HCT116 (cell line): Measurements from ENCODE around the gene MATK. TPM values are rescaled to one million over a fixed set of nuclear protein-coding genes. Genes with fewer than 3 reads are reported as not detected.

Experiments used
- ATAC-seq: fragments of 200-7000 bp; cut with Tn5 transposase; 2 replicates; pipeline ENCODE4 v1.9.1; 2020; ENCODE audit warnings: mild to moderate bottlenecking, moderate library complexity
- BruUV-seq: library from RNA; stranded (reverse); fragments of 400-500 nt; replicated peaks from 2 replicates; lab custom pipeline; 2021; lab: Mats Ljungman, UMichigan
- CTCF ChIA-PET: fragments of 300-600 bp; sonication (Branson Sonifier 250); formaldehyde crosslinking; loops from one replicate; lab custom pipeline; 2021; ENCODE audit warnings: antibody characterized with exemption; lab: Charles Lee
- POLR2A ChIA-PET: fragments of 300-600, 350-600 bp; sonication (Branson Sonifier 250); formaldehyde crosslinking; loops from one replicate; lab custom pipeline; 2021; ENCODE audit warnings: antibody characterized with exemption; lab: Charles Lee
- RAD21 ChIA-PET, 2 experiments: fragments of 300-600 bp; sonication (Branson Sonifier 250); formaldehyde crosslinking; loops; one replicate each; lab custom pipeline; 2023; ENCODE audit warnings: low total read pairs in 2 of 2; ENCODE audit not compliant: uncharacterized antibody in 2 of 2, unreplicated experiment in 2 of 2, low non-redundant PET in 1 of 2; lab: Charles Lee
- DNase-seq: peaks from one replicate; pipeline ENCODE4 v3.0.0-alpha.2; 2010; ENCODE audit warnings: low read depth, low spot score
- H2AFZ ChIP-seq: fragments of 200-600 bp; shearing (Covaris generic), sonication (generic); 2 replicates; pipeline ENCODE4 v1.6.1; 2017; ENCODE audit warnings: low read depth, mixed run types, mixed read lengths, antibody characterized with exemption, low read length; ENCODE audit not compliant: poor library complexity, severe bottlenecking
- H3K27ac ChIP-seq: 2 replicates; pipeline ENCODE4 v1.5.1; 2012; ENCODE audit warnings: low read depth, low read length
- H3K27me3 ChIP-seq: fragments of 200-600 bp; sonication (generic); 2 replicates; pipeline ENCODE4 v1.6.1; 2016; ENCODE audit warnings: mixed run types, low read length, mixed read lengths; ENCODE audit not compliant: insufficient read depth
- H3K36me3 ChIP-seq, 2 experiments: fragments of 200-500 bp in 1 of 2; fragments of 200-600 bp in 1 of 2; sonication (Bioruptor generic) in 1 of 2; sonication (generic) in 1 of 2; 2 replicates each; pipeline versions ENCODE4 v1.5.1 to v1.6.1; 2014 to 2016; ENCODE audit warnings: low read length in 2 of 2, inconsistent platforms in 1 of 2, mixed read lengths in 1 of 2, mixed run types in 1 of 2; ENCODE audit not compliant: insufficient read depth in 2 of 2, control insufficient read depth in 1 of 2
- H3K4me1 ChIP-seq, 2 experiments: fragments of 200-600 bp in 1 of 2; sonication (generic) in 1 of 2; 2 replicates each; pipeline versions ENCODE4 v1.5.1 to v1.6.1; 2012 to 2017; ENCODE audit warnings: low read length in 2 of 2, inconsistent platforms in 1 of 2, mild to moderate bottlenecking in 1 of 2, mixed read lengths in 1 of 2, mixed run types in 1 of 2, moderate library complexity in 1 of 2; ENCODE audit not compliant: insufficient read depth in 2 of 2, control insufficient read depth in 1 of 2
- H3K4me2 ChIP-seq: fragments of 200-600 bp; sonication (generic); 2 replicates; pipeline ENCODE4 v1.6.1; 2017; ENCODE audit warnings: mixed run types, low read length, mixed read lengths
- H3K4me3 ChIP-seq, 2 experiments: fragments of 200-600 bp in 1 of 2; sonication (generic) in 1 of 2; replicated peaks in 1 of 2; 2 replicates each; pipeline ENCODE4 v1.5.1; 2011 to 2016; ENCODE audit warnings: low read length in 2 of 2, control low read depth in 1 of 2, low read depth in 1 of 2, mild to moderate bottlenecking in 1 of 2, mixed read lengths in 1 of 2, mixed run types in 1 of 2
- H3K79me2 ChIP-seq: fragments of 200-600 bp; sonication (generic); 2 replicates; pipeline ENCODE4 v1.6.1; 2017; ENCODE audit warnings: mild to moderate bottlenecking, mixed run types, low read length, moderate library complexity, mixed read lengths; ENCODE audit not compliant: insufficient read depth
- H3K9ac ChIP-seq: fragments of 200-600 bp; sonication (generic); 2 replicates; pipeline ENCODE4 v1.6.1; 2016; ENCODE audit warnings: low read length, mixed read lengths
- H3K9me2 ChIP-seq: fragments of 200-600 bp; sonication (generic), shearing (Covaris generic); 2 replicates; pipeline ENCODE4 v1.6.1; 2017; ENCODE audit warnings: mixed run types, mild to moderate bottlenecking, moderate library complexity; ENCODE audit not compliant: insufficient read depth
- H3K9me3 ChIP-seq, 2 experiments: fragments of 200-500 bp in 1 of 2; fragments of 200-600 bp in 1 of 2; sonication (Bioruptor generic) in 1 of 2; sonication (generic) in 1 of 2; 2 replicates each; pipeline ENCODE4 v1.6.1; 2014 to 2017; ENCODE audit warnings: low read length in 2 of 2, mixed read lengths in 2 of 2, inconsistent platforms in 1 of 2, low read depth in 1 of 2, mild to moderate bottlenecking in 1 of 2, mixed run types in 1 of 2, moderate library complexity in 1 of 2; ENCODE audit not compliant: control insufficient read depth in 1 of 2, insufficient read depth in 1 of 2
- H4K20me1 ChIP-seq: fragments of 200-600 bp; sonication (generic), shearing (Covaris generic); 2 replicates; pipeline ENCODE4 v1.6.1; 2017; ENCODE audit warnings: mixed run types, mild to moderate bottlenecking, moderate library complexity; ENCODE audit not compliant: insufficient read depth
- CEBPB ChIP-seq: IDR thresholded peaks from 2 replicates; pipeline ENCODE4 v1.6.1; 2012; ENCODE audit warnings: low read depth
- EGR1 ChIP-seq: IDR thresholded peaks from 2 replicates; pipeline ENCODE4 v1.6.1; 2012; ENCODE audit warnings: low read depth
- ELF1 ChIP-seq: IDR thresholded peaks from 2 replicates; pipeline ENCODE4 v1.6.1; 2012; ENCODE audit warnings: low read depth, borderline replicate concordance
- EZH2 ChIP-seq: fragments of 200-600 bp; sonication (generic); IDR thresholded peaks from 2 replicates; pipeline ENCODE4 v1.6.1; 2017; ENCODE audit warnings: antibody characterized with exemption, mixed run types
- EZH2phosphoT487 ChIP-seq: fragments of 200-600 bp; IDR thresholded peaks from 2 replicates; pipeline ENCODE4 v1.6.1; 2018; ENCODE audit warnings: antibody characterized with exemption, borderline replicate concordance
- FOSL1 ChIP-seq: IDR thresholded peaks from 2 replicates; pipeline ENCODE4 v1.6.1; 2012; ENCODE audit warnings: low read depth
- JUND ChIP-seq: IDR thresholded peaks from 2 replicates; pipeline ENCODE4 v1.6.1; 2012
- POLR2A ChIP-seq: IDR thresholded peaks from 2 replicates; pipeline ENCODE4 v1.7.0; 2011; ENCODE audit warnings: borderline replicate concordance; ENCODE audit not compliant: insufficient read depth, insufficient read length; ENCODE audit errors: extremely low read depth
- POLR2AphosphoS5 ChIP-seq: IDR thresholded peaks from 2 replicates; pipeline ENCODE4 v1.6.1; 2011; ENCODE audit warnings: mild to moderate bottlenecking, low read depth, low read length, moderate library complexity
- RAD21 ChIP-seq: IDR thresholded peaks from 2 replicates; pipeline ENCODE4 v1.6.1; 2012; ENCODE audit warnings: low read depth, mild to moderate bottlenecking
- SIN3A ChIP-seq: IDR thresholded peaks from 2 replicates; pipeline ENCODE4 v1.6.1; 2012; ENCODE audit warnings: low read depth
- SP1 ChIP-seq: IDR thresholded peaks from 2 replicates; pipeline ENCODE4 v1.6.1; 2012; ENCODE audit warnings: low read depth
- SRF ChIP-seq: IDR thresholded peaks from 2 replicates; pipeline ENCODE4 v1.6.1; 2012; ENCODE audit warnings: low read depth
- TCF7L2 ChIP-seq: IDR thresholded peaks from 2 replicates; pipeline ENCODE4 v1.7.0; 2011; ENCODE audit warnings: borderline replicate concordance, inconsistent platforms; ENCODE audit not compliant: insufficient read depth, insufficient read length; ENCODE audit errors: extremely low read depth
- intact Hi-C: fragments of 100-400 bp; cut with micrococcal nuclease; formaldehyde crosslinking; loops from 2 replicates; pipeline ENCODE4 v1.10.0; 2022
- total RNA-seq: library from RNA; stranded (reverse); gene quantifications from one replicate; pipeline ENCODE4 v1.2.1, GENCODE V29; 2021; ENCODE audit not compliant: unreplicated experiment
- TF ChIP-seq, protein P1 (sequence below): IDR thresholded peaks from 2 replicates; pipeline ENCODE4 v1.6.1; 2011; ENCODE audit warnings: mild to moderate bottlenecking, low read length, moderate library complexity; ENCODE audit not compliant: insufficient replicate concordance; ENCODE audit errors: extremely low read depth
- TF ChIP-seq, protein P2 (sequence below), 3 experiments: fragments of 200-600 bp in 1 of 3; sonication (generic) in 1 of 3; IDR thresholded peaks in 2 of 3; conservative IDR thresholded peaks in 1 of 3; 2 replicates each; pipeline ENCODE4 v1.5.1; 2012 to 2017; ENCODE audit warnings: low read depth in 2 of 3, low read length in 2 of 3, antibody characterized with exemption in 1 of 3, borderline replicate concordance in 1 of 3, control low read depth in 1 of 3, mild to moderate bottlenecking in 1 of 3, mixed read lengths in 1 of 3, mixed run types in 1 of 3, moderate library complexity in 1 of 3; ENCODE audit not compliant: insufficient read depth in 1 of 3
- TF ChIP-seq, protein P3 (sequence below): IDR thresholded peaks from 2 replicates; pipeline ENCODE4 v1.6.1; 2012; ENCODE audit warnings: low read depth

MATK gene
- total RNA-seq, 1 experiment from 2014 or later, result not detected

DNA sequence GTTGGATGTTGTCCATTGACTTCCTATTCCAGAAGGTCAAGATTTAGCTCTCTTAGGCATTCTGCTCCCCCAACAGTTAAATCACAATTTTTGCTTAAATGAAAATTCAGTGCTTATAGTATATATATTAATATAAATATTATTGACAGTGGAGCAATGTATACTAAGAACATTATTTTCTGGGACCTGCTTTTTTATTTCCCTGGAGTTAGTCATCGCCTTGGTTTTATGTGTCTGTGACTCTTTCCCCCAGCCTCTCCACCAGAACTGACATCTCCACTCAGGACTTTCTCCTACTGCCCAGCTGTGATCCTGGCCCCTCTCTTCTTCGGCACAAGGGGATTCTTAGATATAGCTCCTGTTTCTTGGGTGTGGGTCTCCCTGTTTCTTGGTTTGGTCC lies 10.2 kb upstream of the MATK start:
- Histone ChIP-seq H3K36me3 (no peaks in the 10 kb centered on the region), H3K4me3 (no peak overlapping the region), H3K9me2 (no peaks in the 10 kb centered on the region), H4K20me1 (no peaks in the 10 kb centered on the region), H3K79me2 (no peaks in the 10 kb centered on the region), H3K4me1 (no peaks in the 10 kb centered on the region), H2AFZ (no peak overlapping the region), H3K27ac (no peak overlapping the region), H3K9me3 (0 out of 4 replicates have a peak, but pooled peaks cover 0 to 2% of the 10 kb centered on the region in 2 experiments), H3K9ac (no peak overlapping the region), H3K27me3 (no peaks in the 10 kb centered on the region), H3K4me2 (no peak overlapping the region)
- ChIA-PET CTCF (no interaction called here), POLR2A (interaction anchor here (0.8 kb wide), 1 partner anchor 34 kb away, joined by 3 read pairs; the partner anchor contains the start of gene MRPL54), RAD21 (interaction anchor here in 1 of 2 experiments (0.6 kb wide), 1 partner anchor 24 kb away, joined by 3 read pairs; no protein-coding TSS in a partner anchor)
- ATAC-seq, result no peak
- BruUV-seq, result no TSS peak
- intact Hi-C loops, result no loop called here
- TF ChIP-seq, protein P1, sequence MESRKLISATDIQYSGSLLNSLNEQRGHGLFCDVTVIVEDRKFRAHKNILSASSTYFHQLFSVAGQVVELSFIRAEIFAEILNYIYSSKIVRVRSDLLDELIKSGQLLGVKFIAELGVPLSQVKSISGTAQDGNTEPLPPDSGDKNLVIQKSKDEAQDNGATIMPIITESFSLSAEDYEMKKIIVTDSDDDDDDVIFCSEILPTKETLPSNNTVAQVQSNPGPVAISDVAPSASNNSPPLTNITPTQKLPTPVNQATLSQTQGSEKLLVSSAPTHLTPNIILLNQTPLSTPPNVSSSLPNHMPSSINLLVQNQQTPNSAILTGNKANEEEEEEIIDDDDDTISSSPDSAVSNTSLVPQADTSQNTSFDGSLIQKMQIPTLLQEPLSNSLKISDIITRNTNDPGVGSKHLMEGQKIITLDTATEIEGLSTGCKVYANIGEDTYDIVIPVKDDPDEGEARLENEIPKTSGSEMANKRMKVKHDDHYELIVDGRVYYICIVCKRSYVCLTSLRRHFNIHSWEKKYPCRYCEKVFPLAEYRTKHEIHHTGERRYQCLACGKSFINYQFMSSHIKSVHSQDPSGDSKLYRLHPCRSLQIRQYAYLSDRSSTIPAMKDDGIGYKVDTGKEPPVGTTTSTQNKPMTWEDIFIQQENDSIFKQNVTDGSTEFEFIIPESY, result no peak
- TF ChIP-seq CEBPB (no peak), SRF (no peak), TCF7L2 (no peak), JUND (no peak), SIN3A (no peak), EZH2 (no peak), SP1 (no peak), FOSL1 (no peak), POLR2AphosphoS5 (no peak), RAD21 (no peak), ELF1 (no peak), EGR1 (no peak), POLR2A (no peak), EZH2phosphoT487 (no peak)
- TF ChIP-seq, protein P2, sequence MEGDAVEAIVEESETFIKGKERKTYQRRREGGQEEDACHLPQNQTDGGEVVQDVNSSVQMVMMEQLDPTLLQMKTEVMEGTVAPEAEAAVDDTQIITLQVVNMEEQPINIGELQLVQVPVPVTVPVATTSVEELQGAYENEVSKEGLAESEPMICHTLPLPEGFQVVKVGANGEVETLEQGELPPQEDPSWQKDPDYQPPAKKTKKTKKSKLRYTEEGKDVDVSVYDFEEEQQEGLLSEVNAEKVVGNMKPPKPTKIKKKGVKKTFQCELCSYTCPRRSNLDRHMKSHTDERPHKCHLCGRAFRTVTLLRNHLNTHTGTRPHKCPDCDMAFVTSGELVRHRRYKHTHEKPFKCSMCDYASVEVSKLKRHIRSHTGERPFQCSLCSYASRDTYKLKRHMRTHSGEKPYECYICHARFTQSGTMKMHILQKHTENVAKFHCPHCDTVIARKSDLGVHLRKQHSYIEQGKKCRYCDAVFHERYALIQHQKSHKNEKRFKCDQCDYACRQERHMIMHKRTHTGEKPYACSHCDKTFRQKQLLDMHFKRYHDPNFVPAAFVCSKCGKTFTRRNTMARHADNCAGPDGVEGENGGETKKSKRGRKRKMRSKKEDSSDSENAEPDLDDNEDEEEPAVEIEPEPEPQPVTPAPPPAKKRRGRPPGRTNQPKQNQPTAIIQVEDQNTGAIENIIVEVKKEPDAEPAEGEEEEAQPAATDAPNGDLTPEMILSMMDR (IDR thresholded peaks at IDR 0.05 in 2 of 3, conservative IDR thresholded peaks at IDR 0.05 in 1 of 3; ENCODE audit: borderline replicate concordance in 1 of 3, insufficient read depth in 1 of 3, low read depth in 2 of 3, low read length in 2 of 3), result no peak
- TF ChIP-seq, protein P3, sequence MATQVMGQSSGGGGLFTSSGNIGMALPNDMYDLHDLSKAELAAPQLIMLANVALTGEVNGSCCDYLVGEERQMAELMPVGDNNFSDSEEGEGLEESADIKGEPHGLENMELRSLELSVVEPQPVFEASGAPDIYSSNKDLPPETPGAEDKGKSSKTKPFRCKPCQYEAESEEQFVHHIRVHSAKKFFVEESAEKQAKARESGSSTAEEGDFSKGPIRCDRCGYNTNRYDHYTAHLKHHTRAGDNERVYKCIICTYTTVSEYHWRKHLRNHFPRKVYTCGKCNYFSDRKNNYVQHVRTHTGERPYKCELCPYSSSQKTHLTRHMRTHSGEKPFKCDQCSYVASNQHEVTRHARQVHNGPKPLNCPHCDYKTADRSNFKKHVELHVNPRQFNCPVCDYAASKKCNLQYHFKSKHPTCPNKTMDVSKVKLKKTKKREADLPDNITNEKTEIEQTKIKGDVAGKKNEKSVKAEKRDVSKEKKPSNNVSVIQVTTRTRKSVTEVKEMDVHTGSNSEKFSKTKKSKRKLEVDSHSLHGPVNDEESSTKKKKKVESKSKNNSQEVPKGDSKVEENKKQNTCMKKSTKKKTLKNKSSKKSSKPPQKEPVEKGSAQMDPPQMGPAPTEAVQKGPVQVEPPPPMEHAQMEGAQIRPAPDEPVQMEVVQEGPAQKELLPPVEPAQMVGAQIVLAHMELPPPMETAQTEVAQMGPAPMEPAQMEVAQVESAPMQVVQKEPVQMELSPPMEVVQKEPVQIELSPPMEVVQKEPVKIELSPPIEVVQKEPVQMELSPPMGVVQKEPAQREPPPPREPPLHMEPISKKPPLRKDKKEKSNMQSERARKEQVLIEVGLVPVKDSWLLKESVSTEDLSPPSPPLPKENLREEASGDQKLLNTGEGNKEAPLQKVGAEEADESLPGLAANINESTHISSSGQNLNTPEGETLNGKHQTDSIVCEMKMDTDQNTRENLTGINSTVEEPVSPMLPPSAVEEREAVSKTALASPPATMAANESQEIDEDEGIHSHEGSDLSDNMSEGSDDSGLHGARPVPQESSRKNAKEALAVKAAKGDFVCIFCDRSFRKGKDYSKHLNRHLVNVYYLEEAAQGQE, result no peak
- DNase-seq, result no peak
